Osteoblast (primary cell): ENCODE data around the gene LRRC39. TPM values are rescaled to one million over a fixed set of nuclear protein-coding genes. Genes with fewer than 3 reads are reported as not detected.

Experiments
- DNase-seq: peaks from one replicate; pipeline ENCODE4 v3.0.0; 2011; ENCODE audit warnings: low spot score, mixed read lengths; ENCODE audit not compliant: insufficient read length; ENCODE audit errors: missing footprints
- H2AFZ ChIP-seq: 2 replicates; pipeline ENCODE4 v1.6.0; 2011; ENCODE audit warnings: mild to moderate bottlenecking, low read length
- H3K27ac ChIP-seq: 2 replicates; pipeline ENCODE4 v1.5.1; 2011; ENCODE audit warnings: mild to moderate bottlenecking, low read depth, low read length, moderate library complexity
- H3K27me3 ChIP-seq: 2 replicates; pipeline ENCODE4 v1.6.0; 2012; ENCODE audit warnings: mild to moderate bottlenecking, control low read depth, inconsistent platforms, low read length, moderate library complexity; ENCODE audit not compliant: insufficient read depth
- H3K36me3 ChIP-seq: 2 replicates; pipeline ENCODE4 v1.5.1; 2011; ENCODE audit warnings: mild to moderate bottlenecking, low read length, control low read depth, moderate library complexity; ENCODE audit not compliant: insufficient read depth
- H3K4me1 ChIP-seq: 2 replicates; pipeline ENCODE4 v1.5.1; 2011; ENCODE audit warnings: mild to moderate bottlenecking, low read length, control low read depth, moderate library complexity; ENCODE audit not compliant: insufficient read depth
- H3K4me2 ChIP-seq: 2 replicates; pipeline ENCODE4 v1.6.0; 2011; ENCODE audit warnings: mild to moderate bottlenecking, low read length; ENCODE audit not compliant: insufficient read depth
- H3K4me3 ChIP-seq: fragments of 200-600 bp; sonication (generic); 3 replicates; pipeline ENCODE4 v1.5.1; 2012; ENCODE audit warnings: mild to moderate bottlenecking, low read length, inconsistent platforms; ENCODE audit not compliant: insufficient read depth
- H3K79me2 ChIP-seq: 2 replicates; pipeline ENCODE4 v1.6.0; 2012; ENCODE audit warnings: mild to moderate bottlenecking, low read length, control low read depth, inconsistent platforms; ENCODE audit not compliant: insufficient read depth
- H3K9me3 ChIP-seq: 2 replicates; pipeline ENCODE4 v1.5.1; 2011; ENCODE audit warnings: low read depth, low read length, control low read depth
- H4K20me1 ChIP-seq: 2 replicates; pipeline ENCODE4 v1.6.0; 2012; ENCODE audit warnings: mild to moderate bottlenecking, low read length, control low read depth; ENCODE audit not compliant: insufficient read depth
- CTCF ChIP-seq: IDR thresholded peaks from 2 replicates; pipeline ENCODE4 v1.5.1; 2011; ENCODE audit warnings: mild to moderate bottlenecking, low read depth, low read length, moderate library complexity; ENCODE audit errors: extremely low read depth
- total RNA-seq: library from RNA; depleted of rRNA; stranded (reverse); fragments of >200 nt; gene quantifications from 2 replicates; pipeline ENCODE4 v1.2.3, GENCODE V29; 2012

LRRC39 gene
- total RNA-seq, 1 donor = 0.36 TPM

DNA sequence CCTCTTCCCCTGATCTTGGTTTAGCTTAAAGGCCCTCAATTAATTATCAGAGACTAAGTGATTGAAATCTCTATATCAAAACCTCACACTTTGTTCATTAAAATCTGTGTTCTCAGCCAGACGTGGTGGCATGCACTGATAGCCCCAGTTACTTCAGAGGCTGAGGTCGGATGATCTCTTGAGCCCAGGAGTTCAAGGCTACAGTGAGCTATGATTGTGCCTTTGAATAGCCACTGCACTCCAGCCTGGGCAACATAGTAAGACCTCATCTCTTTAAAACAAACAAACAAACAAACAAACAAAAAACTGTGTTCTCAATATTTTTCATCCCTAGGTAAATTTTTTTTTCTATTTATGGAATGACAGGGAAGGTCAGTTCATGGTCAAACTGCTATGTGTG lies 26.4 kb downstream of the LRRC39 start:
- no peaks in the 10 kb centered on the region for H3K9me3 ChIP-seq
- no peak overlapping the region for H3K4me2 ChIP-seq
- H3K36me3 ChIP-seq = peaks cover 17% of the 10 kb centered on the region
- no peak for TF ChIP-seq CTCF
- no peak overlapping the region for H3K27ac ChIP-seq
- no peaks in the 10 kb centered on the region for H4K20me1 ChIP-seq
- no peaks in the 10 kb centered on the region for H3K4me1 ChIP-seq
- no peak overlapping the region for H3K4me3 ChIP-seq
- H3K79me2 ChIP-seq = no peaks in the 10 kb centered on the region
- no peak overlapping the region for H2AFZ ChIP-seq
- no peak for DNase-seq
- no peaks in the 10 kb centered on the region for H3K27me3 ChIP-seq

- no peak overlapping the region for H3K4me3 ChIP-seq
- DNase-seq = no peak
- no peak overlapping the region for H3K27ac ChIP-seq
- H3K4me2 ChIP-seq = no peak overlapping the region
- no peaks in the 10 kb centered on the region for H3K9me3 ChIP-seq
- no peak for TF ChIP-seq CTCF
- H3K79me2 ChIP-seq = no peaks in the 10 kb centered on the region
- peaks cover 43% of the 10 kb centered on the region for H3K36me3 ChIP-seq
- H3K27me3 ChIP-seq = no peaks in the 10 kb centered on the region
- H3K4me1 ChIP-seq = no peaks in the 10 kb centered on the region
- H2AFZ ChIP-seq = no peak overlapping the region
- H4K20me1 ChIP-seq = no peaks in the 10 kb centered on the region
Observed at GRCh38 chr1:100147875-100148274, 30.2 kb downstream of the LRRC39 start.

GRCh38 chr1:100146958-100147357 lies 31.1 kb downstream of the LRRC39 start:
- H3K36me3 ChIP-seq = peaks cover 48% of the 10 kb centered on the region
- H3K27me3 ChIP-seq = no peaks in the 10 kb centered on the region
- TF ChIP-seq CTCF = no peak

GRCh38 chr1:100145116-100145515 lies 32.9 kb downstream of the LRRC39 start:
- Histone ChIP-seq H4K20me1 (no peaks in the 10 kb centered on the region), H3K4me1 (no peaks in the 10 kb centered on the region), H3K27ac (no peak overlapping the region), H3K9me3 (no peaks in the 10 kb centered on the region), H3K27me3 (no peaks in the 10 kb centered on the region), H3K4me3 (no peak overlapping the region), H2AFZ (no peak overlapping the region), H3K4me2 (no peak overlapping the region), H3K36me3 (peaks cover 64% of the 10 kb centered on the region), H3K79me2 (no peaks in the 10 kb centered on the region)
- DNase-seq = no peak
- TF ChIP-seq CTCF = no peak

More at GRCh38 chr1:100146958-100147357, 31.1 kb downstream of the LRRC39 start:
- H3K4me2 ChIP-seq = no peak overlapping the region
- H4K20me1 ChIP-seq = no peaks in the 10 kb centered on the region
- no peaks in the 10 kb centered on the region for H3K9me3 ChIP-seq
- DNase-seq = no peak
- no peaks in the 10 kb centered on the region for H3K4me1 ChIP-seq
- no peaks in the 10 kb centered on the region for H3K79me2 ChIP-seq
- no peak overlapping the region for H3K27ac ChIP-seq
- H2AFZ ChIP-seq = no peak overlapping the region
- H3K4me3 ChIP-seq = no peak overlapping the region
